Activated CD8-positive, alpha-beta memory T cell treated with anti-CD3 and anti-CD28 coated beads for 4 hours (primary cell): ENCODE measurements around the gene OBI1.

Experiments
- DNase-seq, 2 donors: peaks; one replicate each; pipeline ENCODE4 v3.0.0-alpha.2; 2020; ENCODE audit warnings: low read depth in 2 of 2

The OBI1 gene, protein sequence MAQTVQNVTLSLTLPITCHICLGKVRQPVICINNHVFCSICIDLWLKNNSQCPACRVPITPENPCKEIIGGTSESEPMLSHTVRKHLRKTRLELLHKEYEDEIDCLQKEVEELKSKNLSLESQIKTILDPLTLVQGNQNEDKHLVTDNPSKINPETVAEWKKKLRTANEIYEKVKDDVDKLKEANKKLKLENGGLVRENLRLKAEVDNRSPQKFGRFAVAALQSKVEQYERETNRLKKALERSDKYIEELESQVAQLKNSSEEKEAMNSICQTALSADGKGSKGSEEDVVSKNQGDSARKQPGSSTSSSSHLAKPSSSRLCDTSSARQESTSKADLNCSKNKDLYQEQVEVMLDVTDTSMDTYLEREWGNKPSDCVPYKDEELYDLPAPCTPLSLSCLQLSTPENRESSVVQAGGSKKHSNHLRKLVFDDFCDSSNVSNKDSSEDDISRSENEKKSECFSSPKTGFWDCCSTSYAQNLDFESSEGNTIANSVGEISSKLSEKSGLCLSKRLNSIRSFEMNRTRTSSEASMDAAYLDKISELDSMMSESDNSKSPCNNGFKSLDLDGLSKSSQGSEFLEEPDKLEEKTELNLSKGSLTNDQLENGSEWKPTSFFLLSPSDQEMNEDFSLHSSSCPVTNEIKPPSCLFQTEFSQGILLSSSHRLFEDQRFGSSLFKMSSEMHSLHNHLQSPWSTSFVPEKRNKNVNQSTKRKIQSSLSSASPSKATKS

DNA sequence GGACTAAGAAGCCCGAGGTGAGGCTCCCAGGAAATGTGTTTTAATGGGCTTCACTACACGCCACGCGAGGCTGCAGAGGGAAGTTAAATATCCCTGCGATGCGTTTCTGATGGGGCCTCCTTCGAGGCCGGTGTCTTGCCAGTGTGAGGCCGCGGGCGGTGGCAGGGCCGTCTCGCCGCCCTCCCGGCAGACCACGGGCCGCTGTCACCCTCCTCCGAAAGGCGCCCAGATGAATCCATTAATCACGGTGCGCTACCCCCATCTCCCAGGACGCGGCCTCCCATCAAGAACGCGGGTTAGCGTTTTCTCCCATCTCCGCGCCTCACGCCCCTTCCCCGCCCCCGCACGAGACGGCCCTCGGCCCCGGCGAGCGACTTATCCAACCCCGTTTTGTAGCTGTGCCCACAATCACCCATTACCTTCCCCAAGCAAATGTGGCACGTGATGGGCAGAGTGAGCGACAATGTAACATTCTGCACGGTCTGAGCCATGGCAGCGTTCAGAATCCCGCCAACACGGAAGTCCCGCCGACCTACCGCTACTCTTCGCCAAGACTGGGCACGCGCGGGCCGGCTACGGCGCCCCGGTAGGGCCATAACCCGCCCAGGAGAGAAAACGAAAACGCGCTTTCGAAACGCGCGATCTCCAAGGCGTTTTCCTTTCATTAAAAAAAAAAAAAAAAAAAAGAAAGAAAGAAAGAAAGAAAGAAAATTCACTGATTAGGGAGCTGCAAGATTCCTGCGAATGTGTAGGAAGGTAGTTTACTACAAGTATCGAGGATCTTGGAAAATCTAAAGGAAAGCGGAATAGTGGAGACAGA, at the start of gene OBI1:
Gene OBI1 (minus strand): TSS at position 526 of the 820 bp plus-strand sequence. CDS start 35 bp downstream, at position 491.
- peak; percentile 81 to 82 for DNase-seq

DNA sequence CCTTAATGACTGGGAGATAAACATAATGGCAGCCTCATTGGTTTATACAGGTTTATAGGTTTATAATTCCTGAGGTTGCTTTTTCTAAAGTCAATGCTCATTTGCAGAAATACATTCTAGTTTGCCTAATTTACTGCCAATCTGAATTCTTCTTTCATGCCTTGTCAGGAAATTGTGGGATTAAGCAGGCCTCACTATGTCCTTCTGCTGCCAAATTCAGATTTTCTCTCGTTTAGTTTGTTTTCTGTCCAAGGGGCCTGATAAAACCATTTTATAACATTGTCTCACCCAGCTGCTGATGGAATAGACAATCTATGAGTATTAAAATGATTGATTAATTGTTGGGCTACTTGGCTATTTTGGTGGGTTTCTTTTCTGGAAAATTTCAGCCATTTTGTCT, 42.4 kb upstream of the OBI1 start:
- DNase-seq = no peak

DNA sequence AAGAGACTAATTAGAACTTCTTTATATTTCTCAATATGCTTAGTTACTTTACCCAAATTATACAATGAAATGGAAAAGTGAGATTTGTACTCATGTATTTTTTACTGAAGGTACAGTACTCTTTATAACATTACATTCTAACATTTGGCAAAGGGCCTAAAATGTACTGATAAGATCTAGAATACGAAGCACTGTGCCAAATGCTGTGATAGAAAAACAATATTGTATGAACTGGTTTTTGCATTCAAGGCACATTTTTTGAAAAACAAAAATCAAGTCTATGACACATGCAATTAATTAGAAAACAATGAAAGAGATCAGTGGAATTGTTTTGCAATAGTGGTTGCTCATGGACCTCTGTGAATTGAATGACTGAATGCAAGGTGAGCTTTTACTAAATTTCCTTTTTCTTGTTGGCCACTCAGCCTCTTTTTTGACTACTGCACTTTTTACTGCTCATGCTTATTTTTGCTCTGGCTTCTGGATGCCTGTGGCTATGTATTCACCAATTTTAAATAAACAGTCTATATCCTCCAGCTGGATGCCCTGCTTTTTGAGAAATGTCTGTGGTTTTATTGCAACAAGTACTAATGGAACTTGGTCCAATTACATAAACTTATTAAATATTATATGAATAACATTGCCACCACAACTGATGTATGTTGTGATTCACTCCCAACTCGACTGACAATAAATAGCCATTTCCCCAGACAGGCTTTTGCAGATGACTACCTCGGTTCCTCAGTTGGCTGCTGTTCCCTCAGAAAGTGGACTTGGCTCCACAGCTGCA, 41.4 kb upstream of the OBI1 start:
- DNase-seq = no peak

DNA sequence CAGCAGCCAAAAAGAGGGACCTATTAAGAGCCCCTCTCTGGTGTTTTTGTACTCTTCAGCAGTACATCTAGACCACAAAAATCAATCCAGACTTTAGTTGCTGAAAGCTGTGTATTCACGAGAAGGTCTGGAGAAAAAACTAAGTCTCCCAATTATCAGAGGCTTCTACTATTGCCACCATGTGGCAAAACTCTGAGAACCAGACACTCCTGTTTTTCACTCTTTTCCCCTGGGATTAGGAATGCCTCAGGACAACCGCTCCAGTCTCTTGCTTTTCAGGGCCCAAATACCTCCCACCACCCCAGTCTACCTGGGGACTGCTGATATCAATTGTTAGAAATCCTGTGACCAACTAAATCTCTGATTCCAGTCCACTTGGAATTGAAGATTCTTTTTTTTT, 30.1 kb upstream of the OBI1 start:
- no peak for DNase-seq

DNA sequence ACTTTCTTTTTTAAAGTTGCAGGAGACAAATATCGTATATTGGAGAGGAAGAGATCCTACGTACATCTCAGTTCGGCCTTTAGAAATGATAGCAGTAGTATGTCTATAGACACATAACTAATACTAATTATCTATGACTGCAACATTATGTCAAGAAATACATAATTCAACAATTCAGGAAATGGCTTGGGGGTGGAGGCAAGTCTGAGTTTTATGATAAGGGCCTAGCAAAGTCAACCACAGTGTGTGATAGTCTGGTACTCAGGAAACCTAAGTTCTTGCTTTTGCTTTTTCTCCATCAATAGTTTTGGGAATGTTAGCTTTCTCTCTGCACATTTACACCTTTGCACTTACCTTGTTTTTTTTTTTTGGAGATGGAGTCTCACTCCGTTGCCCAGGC, 27.5 kb upstream of the OBI1 start:
- DNase-seq = no peak

DNA sequence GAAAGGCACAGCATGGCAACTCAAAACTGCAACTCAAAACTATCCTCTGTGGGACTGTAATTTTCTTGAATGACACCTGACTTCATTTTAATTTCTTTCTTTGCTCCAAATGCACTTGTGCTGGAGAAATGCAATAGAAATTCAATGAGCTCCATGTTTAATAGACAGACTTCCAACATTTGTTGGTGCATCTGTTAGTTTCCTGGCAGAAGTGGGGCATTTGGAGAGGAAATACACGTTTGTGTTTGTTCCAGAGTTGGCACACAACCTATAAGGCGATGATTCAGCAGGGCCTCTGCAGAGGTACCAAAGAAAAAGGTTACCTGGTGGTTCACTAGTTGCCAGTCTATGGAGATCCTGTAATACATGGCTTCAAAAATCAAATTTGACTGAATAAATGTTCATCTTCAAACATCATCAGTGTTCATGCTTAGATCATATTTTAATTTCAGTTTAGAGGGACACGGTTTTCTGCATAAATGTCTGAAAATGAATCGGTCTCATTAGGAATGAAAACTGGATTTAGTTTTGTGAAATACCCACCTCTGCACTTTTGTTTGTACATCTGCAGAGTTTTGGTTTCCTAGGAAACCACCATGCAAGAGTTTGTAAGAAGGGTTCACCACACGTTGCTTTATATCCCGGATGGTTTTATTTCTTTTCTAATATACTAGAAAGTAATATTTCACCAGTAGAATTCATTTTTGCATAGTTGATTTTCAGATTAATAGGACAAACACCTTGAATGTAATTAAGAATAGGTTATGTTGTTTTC, 21.8 kb upstream of the OBI1 start:
- no peak for DNase-seq

DNA sequence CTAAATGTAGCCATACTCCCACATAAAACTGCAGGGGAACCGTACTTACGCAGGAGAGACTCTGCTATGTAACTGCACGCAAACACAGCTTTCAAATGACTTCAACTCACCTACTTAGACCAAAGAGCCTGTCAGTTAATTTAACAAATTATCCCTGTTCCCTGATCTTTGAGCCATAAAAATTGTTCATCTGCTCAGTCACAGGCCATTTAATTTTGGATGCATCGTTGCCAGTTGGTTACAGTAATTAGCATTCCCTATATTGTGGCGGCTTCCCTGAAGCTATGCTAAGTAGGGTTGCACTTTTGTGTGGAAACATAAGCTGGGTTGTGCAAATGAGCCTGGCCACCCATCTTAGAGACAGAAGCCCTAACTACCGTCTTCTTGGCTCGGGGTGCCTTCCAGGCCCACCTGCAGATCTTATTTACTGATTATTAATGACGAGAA, 21.2 kb upstream of the OBI1 start:
- DNase-seq = no peak

DNA sequence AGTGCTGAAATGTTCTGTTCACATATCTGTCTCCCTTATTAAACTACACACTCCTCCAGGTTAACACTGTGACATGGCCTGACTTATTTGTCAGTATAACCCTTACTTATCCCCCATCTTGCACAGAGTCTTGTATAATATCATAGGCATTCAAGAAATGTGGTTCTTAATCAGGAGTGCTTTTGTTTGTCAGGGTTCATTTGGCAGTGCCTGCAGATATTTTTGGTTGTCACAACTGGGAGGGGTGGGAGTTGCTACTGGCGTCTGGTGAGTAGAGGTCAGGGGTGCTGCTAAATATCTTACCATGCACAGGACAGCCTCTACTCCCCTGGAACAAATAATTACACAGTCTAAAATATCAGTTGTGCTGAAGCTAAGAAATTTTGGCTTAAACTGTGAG, 20.4 kb upstream of the OBI1 start:
- no peak for DNase-seq

DNA sequence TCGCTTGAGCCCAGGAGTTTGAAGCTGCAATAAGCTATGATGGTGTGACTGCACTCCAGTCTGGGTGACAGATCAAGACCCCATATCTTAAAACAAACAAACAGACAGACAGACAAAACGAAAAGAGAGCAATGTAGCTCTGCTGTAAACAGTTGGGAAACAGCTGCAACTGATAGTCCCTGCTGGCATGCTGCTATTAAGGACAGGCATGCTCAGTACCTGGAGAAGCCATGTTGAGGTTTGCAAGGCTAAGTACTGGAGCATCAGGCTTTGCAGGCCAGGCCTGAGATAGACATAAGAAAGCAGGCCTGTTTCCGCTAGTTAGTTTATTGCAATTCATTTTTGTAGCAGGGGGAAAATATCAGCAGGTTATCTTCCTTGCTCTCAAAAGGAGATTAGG, 16.2 kb upstream of the OBI1 start:
- DNase-seq = no peak

DNA sequence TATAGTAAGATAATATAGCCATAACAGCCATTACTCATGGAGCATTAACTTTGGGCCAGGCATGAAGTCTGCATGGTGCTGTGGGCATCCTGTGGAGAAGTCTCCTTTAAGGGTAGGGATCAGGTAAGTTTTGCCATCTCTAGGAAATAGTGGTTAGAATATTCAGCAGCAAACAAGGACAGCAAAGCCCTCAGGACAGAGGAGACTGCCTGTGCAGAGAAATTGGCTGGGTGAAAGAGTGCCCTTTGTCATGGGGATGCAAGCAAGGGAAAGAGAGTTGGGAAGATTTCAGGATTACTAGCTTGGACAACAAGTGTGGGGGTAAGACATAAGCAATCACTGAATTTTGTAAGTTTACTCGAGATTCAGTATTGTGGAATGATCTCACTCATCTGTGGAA, 15.7 kb upstream of the OBI1 start:
- DNase-seq = no peak

DNA sequence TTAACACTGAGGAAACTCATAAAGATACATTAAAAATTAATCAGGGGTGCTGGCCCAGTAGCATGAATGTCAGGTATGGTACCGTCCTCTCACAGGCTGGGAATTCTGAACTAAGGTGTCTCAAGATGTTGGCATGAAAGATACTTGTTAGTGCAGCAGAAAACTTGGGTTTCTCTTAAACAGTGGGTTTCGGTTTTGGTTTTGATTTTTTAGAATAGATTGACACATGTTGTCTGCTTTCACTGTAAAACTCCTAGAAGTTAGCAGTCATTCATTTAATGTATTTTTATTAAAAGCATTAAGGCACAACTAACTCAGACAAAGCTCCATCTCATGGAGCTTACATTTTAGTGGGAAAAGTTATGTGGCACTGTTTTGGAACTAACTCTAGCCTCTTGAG, 3.5 kb upstream of the OBI1 start:
- DNase-seq = no peak

DNA sequence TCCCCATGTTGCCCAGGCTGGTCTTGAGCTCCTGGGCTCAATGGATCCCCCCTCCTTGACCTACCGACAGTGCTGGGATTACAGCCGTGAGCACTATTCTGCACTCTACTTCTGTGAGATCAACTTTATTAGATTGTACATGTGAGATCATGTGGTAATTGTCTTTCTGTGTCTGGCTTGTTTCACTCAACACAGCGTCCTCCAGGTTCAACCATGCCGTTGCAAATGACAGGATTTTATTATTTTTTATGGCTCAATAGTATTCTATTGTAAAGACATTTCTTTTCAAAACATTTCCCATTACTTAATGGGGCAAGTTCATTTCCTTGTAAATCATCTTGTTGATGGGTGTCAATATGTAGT, 1.5 kb upstream of the OBI1 start:
- DNase-seq = no peak

DNA sequence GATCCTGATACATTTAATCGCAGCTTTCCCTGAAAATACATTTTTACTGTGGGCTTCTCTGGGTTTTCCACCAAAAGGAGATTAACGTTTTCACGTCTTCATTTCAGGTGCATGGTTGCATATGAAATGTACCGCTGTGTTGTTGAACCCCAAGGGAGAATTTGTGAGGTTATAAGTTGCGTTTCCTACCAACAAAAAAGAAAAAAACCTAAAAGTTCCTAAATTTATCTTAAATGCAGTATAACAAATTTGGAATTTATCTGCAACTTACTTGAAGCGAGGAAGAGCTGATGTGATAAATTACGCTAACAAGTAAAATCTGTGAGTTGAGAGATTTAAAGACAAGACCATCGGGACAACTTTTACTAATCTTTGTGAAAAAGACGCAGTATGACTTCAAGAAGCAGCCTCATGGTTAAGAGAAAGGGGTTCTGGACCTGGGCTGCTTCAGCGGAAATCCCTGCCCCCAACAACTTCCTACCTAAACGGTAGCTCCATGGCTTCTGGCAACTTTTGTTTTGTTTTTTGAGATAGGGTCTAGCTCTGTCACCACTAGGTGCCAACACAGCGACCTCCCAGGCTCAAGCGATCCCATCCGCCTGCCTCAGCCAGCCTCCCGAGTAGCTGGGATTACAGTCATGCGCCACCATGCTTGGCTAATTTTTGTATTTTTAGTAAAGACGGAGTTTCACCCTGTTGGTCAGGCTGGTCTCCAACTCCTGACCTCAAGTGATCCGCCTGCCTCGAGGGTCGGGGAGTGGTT, 958 bp upstream of the OBI1 start:
- no peak for DNase-seq

DNA sequence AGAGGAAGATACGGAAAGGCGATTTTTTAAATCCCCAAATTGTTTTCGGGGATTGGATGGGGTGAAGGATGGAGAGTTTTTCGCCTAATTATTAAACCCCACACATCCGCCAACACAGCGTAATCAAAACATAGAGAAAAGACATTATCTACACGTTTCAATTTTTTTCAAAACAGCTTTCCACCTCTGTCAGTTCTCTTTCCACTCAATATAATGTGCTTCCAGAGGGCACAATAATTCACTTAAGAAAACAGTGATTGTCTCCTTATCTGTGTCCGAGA, 435 bp upstream of the OBI1 start:
- no peak for DNase-seq

DNA sequence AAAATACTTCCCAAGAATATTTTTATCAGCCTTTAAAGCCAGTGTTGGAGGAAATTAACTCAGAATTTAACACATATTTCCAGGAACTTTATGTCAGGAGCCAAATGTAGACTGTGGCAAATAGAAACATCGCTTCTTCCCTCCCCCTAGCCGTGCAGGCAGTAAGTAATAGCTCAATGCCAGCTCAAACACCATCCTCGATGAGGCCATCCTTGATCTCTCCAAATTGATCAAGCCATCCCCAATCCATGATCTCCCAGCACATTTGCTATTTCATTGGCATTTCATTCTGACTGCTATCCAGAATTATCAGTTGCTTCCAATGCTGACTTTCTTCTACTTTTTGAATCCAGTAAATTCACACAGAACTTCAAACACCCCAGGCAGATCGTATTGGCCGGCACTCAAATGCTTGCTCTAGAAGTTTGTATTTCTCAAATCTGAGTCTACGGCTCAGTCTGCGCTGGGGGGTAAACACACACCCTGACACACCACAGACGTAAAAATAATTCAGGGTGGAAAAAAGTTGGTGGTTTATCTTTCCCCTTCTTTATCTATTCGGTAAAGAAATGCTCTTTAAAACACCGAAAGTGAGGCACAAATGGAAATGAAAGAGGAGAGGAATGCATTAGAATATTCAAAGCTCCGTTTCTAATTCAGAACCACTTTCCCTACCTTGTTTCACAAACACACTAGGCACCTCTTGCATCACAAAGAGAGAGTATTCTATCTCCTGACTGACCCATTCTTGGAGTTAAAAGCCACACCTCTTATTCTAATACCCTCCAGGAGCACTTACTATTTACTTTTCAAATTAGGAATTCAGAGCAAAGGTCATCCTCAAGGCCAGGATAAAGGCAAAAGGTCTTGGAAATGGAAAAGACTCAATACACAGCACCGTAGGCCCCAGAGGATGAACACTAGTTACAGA, 991 bp downstream of the OBI1 start:
- no peak for DNase-seq

DNA sequence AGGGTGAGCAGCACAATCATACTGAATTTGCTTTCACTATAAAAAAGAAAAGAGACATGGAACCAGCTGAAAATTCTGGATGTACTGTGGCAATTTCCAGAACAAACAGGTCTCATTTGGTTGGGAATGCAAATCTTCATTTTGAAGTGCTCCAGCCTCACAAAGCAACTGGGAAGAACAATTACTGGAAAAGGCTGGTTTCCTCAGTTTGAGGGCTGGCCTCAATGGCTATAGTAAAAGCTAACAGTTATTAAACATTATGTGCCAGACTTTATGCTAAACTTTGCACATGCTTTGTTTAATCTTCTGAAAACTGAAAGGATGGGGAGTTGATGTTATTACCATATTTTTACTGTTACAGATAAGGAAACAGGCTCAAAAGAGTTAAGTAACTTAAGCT, 3.0 kb downstream of the OBI1 start:
- DNase-seq = no peak

DNA sequence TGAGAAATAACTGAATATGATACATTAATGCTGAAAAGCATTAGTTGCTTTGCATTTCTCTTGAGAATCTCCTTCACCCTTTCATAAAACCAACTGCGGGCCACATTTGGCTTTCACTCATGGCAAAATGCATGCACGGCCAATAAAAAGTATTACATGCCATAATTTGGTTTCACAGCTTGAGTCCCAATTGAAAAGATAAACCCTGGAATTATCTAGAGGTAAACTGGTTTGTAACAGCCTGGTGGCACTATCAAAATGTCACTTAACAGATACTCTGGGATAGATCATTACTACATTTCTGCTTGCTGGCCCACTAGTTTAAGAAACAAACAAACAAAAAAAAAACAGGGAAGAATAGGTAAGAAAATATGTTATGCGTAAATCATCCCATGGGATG, 3.9 kb downstream of the OBI1 start:
- no peak for DNase-seq

DNA sequence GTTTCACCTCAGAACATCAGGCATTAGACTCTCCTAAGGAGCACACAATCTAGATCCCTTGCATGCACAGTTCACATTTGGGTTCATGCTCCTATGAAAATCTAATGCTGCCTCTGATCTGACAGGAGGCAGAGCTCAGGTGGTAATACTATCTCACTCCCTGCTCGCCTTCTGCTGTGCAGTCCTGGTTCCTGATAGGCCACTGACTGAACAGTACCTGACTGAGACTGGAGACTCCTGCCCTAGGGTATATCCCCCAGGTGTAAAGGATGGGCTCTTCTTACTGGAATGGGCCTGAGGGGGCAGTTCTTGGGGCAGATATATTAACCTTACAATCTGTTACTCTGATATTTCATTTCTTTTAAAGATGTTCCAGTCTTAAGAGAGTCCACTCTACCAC, 6.3 kb downstream of the OBI1 start:
- DNase-seq = no peak

DNA sequence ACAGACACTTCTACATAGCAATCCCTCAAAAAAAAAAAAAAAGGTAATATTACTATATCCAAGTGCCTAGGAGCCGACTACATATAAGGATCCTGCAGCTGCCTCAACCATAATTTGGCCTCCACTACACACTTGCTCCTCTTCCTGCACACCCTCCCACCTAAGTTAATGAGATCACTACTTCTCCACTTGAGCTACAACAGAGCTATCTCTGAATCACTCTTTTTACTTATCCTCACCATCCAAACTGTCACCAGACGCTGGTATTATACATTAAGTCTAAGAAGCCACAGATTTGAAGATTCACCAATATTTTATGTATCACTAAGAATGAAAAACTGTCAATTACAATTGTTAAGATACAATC, 8.3 kb downstream of the OBI1 start:
- DNase-seq = no peak
